ENCODE results near the gene TBXAS1. TPM values are rescaled to one million over a fixed set of nuclear protein-coding genes. Genes with fewer than 3 reads are reported as not detected.

TBXAS1 gene
- total and polyA plus RNA-seq, 2 of the 8 experiments (the other 6 are each of a cell fraction or from before 2014, with no cell fraction given), result 0.86 to 2.1 TPM

DNA sequence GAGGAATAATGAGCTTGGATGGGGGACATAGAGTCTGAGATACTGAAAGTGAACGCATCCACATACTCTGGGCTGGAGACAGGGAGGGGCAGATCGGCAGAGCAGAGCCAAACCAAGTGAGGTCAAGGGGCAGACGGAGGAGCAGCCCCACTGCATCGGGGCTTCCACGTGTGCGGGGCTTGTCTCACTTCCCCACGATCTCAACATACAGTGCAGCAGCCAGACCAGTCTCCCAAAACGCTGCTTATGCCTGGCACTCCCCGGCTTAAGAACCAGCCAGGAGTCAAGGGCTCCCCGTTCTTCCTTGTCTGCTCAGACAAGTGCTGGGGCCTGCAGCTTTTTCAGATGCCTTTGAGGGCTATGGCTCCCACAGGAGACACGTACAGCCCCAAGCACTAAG is 190.1 kb downstream of the TBXAS1 start:
- ChIA-PET POLR2A (ENCODE audit: partially characterized antibody) (interaction anchor here (0.6 to 1.3 kb wide), 2 partner anchors 9 to 417 kb away, joined by 3 to 4 read pairs; no protein-coding TSS in a partner anchor), CTCF (ENCODE audit: partially characterized antibody) (interaction anchor here (0.7 to 5.0 kb wide), 10 partner anchors 13 to 434 kb away, joined by 3 to 25 read pairs (median 5); no protein-coding TSS in a partner anchor)
- no peak overlapping the region for H3K9ac ChIP-seq (replicated peaks in 1 of 4; ENCODE audit: extremely low read depth in 1 of 4, low read depth in 3 of 4, low read length in 3 of 4)
- H2BK12ac ChIP-seq (ENCODE audit: low read depth, low read length), result 0 out of 2 replicates have a peak overlapping the region, but pooled peaks have one; percentile 3
- no peak overlapping the region for H4K8ac ChIP-seq (ENCODE audit: extremely low read depth, insufficient read depth, low read length)
- no peak overlapping the region for H2BK15ac ChIP-seq (ENCODE audit: low read length)
- DNase-seq (ENCODE audit: low read depth in 1 of 2, low spot score in 2 of 2) (no peak), FAIRE-seq (no peak)
- no peaks in the 10 kb centered on the region for H3K79me1 ChIP-seq (ENCODE audit: low read depth, low read length)
- no peaks in the 10 kb centered on the region for H3K36me3 ChIP-seq (ENCODE audit: control insufficient read depth in 2 of 4, insufficient read depth in 4 of 4, low read length in 3 of 4)
- WGBS, 2 experiments (ENCODE audit: extremely low coverage in 1 of 2, insufficient coverage in 1 of 2, insufficient read length in 1 of 2, insufficient replicate concordance in 2 of 2, low coverage in 1 of 2, low lambda C conversion rate in 2 of 2, missing lambda C conversion rate in 1 of 2), result 89% methylated on average over 9 of the region's 11 CpGs; no CpG with 5 or more reads in 1 of the 2 experiments
- no peak overlapping the region for H2AFZ ChIP-seq (ENCODE audit: low read length)
- no peak overlapping the region for H2BK20ac ChIP-seq (ENCODE audit: low read length)
- H4K20me1 ChIP-seq (replicated peaks in 1 of 2; ENCODE audit: control insufficient read depth in 1 of 2, insufficient read depth in 2 of 2, low read length in 2 of 2), result no peaks in the 10 kb centered on the region
- no peak overlapping the region for H3K56ac ChIP-seq (replicated peaks; ENCODE audit: insufficient read length, low read depth, low read length)
- H3K4ac ChIP-seq (replicated peaks; ENCODE audit: insufficient read length, low read depth, low read length), result no peak overlapping the region
- no peaks in the 10 kb centered on the region for H3K9me3 ChIP-seq (ENCODE audit: insufficient read depth in 2 of 2, low read depth in 1 of 2, low read length in 1 of 2)
- H3K18ac ChIP-seq (ENCODE audit: extremely low read depth, low read length), result no peak overlapping the region
- no peak overlapping the region for H3K4me3 ChIP-seq (ENCODE audit: extremely low read depth in 1 of 4, insufficient read depth in 2 of 4, low read depth in 3 of 4, low read length in 4 of 4)
- H3K4me2 ChIP-seq (ENCODE audit: insufficient read depth in 1 of 2, low read depth in 2 of 2, low read length in 2 of 2), result no peak overlapping the region
- no peak overlapping the region for H3K23ac ChIP-seq (ENCODE audit: insufficient read length)
- no peak overlapping the region for H2BK120ac ChIP-seq (replicated peaks; ENCODE audit: low read depth, low read length)
- no peaks in the 10 kb centered on the region for H3K27me3 ChIP-seq (replicated peaks in 1 of 4; ENCODE audit: control insufficient read depth in 3 of 4, extremely low read depth in 1 of 4, insufficient read depth in 3 of 4, low read length in 3 of 4)
- no peak overlapping the region for H3K14ac ChIP-seq (ENCODE audit: insufficient read length)
- no peak overlapping the region for H2AK5ac ChIP-seq (ENCODE audit: low read depth, low read length)
- H3K79me2 ChIP-seq (ENCODE audit: control insufficient read depth in 1 of 2, insufficient read depth in 2 of 2, low read length in 2 of 2), result no peaks in the 10 kb centered on the region
- H3K23me2 ChIP-seq (ENCODE audit: low read depth, low read length), result no peaks in the 10 kb centered on the region
- H2BK5ac ChIP-seq (ENCODE audit: low read depth, low read length), result no peak overlapping the region
- H3K4me1 ChIP-seq (replicated peaks in 1 of 4; ENCODE audit: control insufficient read depth in 3 of 4, insufficient read depth in 4 of 4, low read length in 3 of 4), result no peaks in the 10 kb centered on the region
- H4K5ac ChIP-seq (ENCODE audit: insufficient read length, low read depth, low read length), result no peak overlapping the region
- H3K27ac ChIP-seq (ENCODE audit: low read depth, low read length), result no peak overlapping the region
- H4K91ac ChIP-seq (replicated peaks; ENCODE audit: insufficient read length, low read length), result no peak overlapping the region
- TF ChIP-seq TBP (IDR thresholded peaks at IDR 0.05; ENCODE audit: low read depth, low read length) (no peak), SIX5 (IDR thresholded peaks at IDR 0.05; ENCODE audit: low read depth, low read length) (no peak)

Data from H1 (cell line).